HG03095 (cell line): ENCODE measurements around the gene LPP.

Experiments
- ATAC-seq: cut with Tn5 transposase; IDR thresholded peaks from one replicate; pipeline ENCODE4 v1.9.1; 2021; ENCODE audit warnings: moderate library complexity; ENCODE audit not compliant: unreplicated experiment

Gene LPP

GRCh38 chr3:188659449-188660090 is 505.6 kb downstream of the LPP start:
- ATAC-seq = no peak

GRCh38 chr3:188660415-188660814 is 506.5 kb downstream of the LPP start:
- ATAC-seq = no peak

- no peak for ATAC-seq
These were observed 507.8 kb downstream of the LPP start for GRCh38 chr3:188661806-188662205.

- no peak for ATAC-seq
These were observed 508.3 kb downstream of the LPP start for GRCh38 chr3:188662214-188662613.

GRCh38 chr3:188662795-188663194 is 508.8 kb downstream of the LPP start:
- no peak for ATAC-seq

GRCh38 chr3:188663839-188664238 is 509.9 kb downstream of the LPP start:
- ATAC-seq = no peak

GRCh38 chr3:188664795-188665194 is 510.8 kb downstream of the LPP start:
- no peak for ATAC-seq

GRCh38 chr3:188667926-188668325 is 514.0 kb downstream of the LPP start:
- no peak for ATAC-seq

GRCh38 chr3:188670446-188670845 is 516.5 kb downstream of the LPP start:
- ATAC-seq = no peak

- ATAC-seq = no peak
These were observed 518.0 kb downstream of the LPP start for GRCh38 chr3:188671971-188672370.

- ATAC-seq = no peak
These were observed 518.9 kb downstream of the LPP start for GRCh38 chr3:188672840-188673239.

- no peak for ATAC-seq
These were observed 519.8 kb downstream of the LPP start for GRCh38 chr3:188673646-188674186.

GRCh38 chr3:188674595-188674994 is 520.6 kb downstream of the LPP start:
- no peak for ATAC-seq

- ATAC-seq = no peak
These were observed 523.4 kb downstream of the LPP start for GRCh38 chr3:188677344-188677743.

- no peak for ATAC-seq
These were observed 526.2 kb downstream of the LPP start for GRCh38 chr3:188680189-188680588.

GRCh38 chr3:188680605-188681004 is 526.6 kb downstream of the LPP start:
- no peak for ATAC-seq

GRCh38 chr3:188682316-188682715 is 528.4 kb downstream of the LPP start:
- no peak for ATAC-seq

- ATAC-seq = no peak
These were observed 529.1 kb downstream of the LPP start for GRCh38 chr3:188683032-188683521.

GRCh38 chr3:188684276-188684675 is 530.3 kb downstream of the LPP start:
- no peak for ATAC-seq

GRCh38 chr3:188685789-188686188 is 531.8 kb downstream of the LPP start:
- ATAC-seq = no peak

- no peak for ATAC-seq
These were observed 532.4 kb downstream of the LPP start for GRCh38 chr3:188686324-188686723.

- no peak for ATAC-seq
These were observed 533.4 kb downstream of the LPP start for GRCh38 chr3:188687389-188687788.

GRCh38 chr3:188689101-188689574 is 535.2 kb downstream of the LPP start:
- no peak for ATAC-seq
